HG03108 (cell line): ENCODE results near the gene LSM14A.
"Not testable (repeated sequence)": the region's sequence is repeated elsewhere in the genome, so short reads cannot be mapped to it uniquely, and the experiment has no call there.

ENCODE experiments used
- ATAC-seq: cut with Tn5 transposase; IDR thresholded peaks from one replicate; pipeline ENCODE4 v1.9.1; 2021; ENCODE audit warnings: moderate library complexity; ENCODE audit not compliant: unreplicated experiment

The LSM14A gene

GRCh38 chr19:34171877-34172660 lies at the start of gene LSM14A:
LSM14A (plus strand) TSS chr19:34172504; CDS start chr19:34172643, 139 bp downstream.
- peak; percentile 68 for ATAC-seq

- no peak for ATAC-seq
These were observed 47.5 kb upstream of the LSM14A start for GRCh38 chr19:34124828-34125227.

- no peak for ATAC-seq
These were observed 45.3 kb upstream of the LSM14A start for GRCh38 chr19:34126966-34127365.

GRCh38 chr19:34127684-34128189 lies 44.6 kb upstream of the LSM14A start:
- no peak for ATAC-seq

GRCh38 chr19:34128558-34129250 lies 43.6 kb upstream of the LSM14A start:
- ATAC-seq = no peak

- no peak for ATAC-seq
These were observed 41.2 kb upstream of the LSM14A start for GRCh38 chr19:34131100-34131499.

GRCh38 chr19:34132145-34132544 lies 40.2 kb upstream of the LSM14A start:
- not testable (repeated sequence) for ATAC-seq

GRCh38 chr19:34132706-34133105 lies 39.6 kb upstream of the LSM14A start:
- ATAC-seq = not testable (repeated sequence)

GRCh38 chr19:34134190-34135053 lies 37.9 kb upstream of the LSM14A start:
- ATAC-seq = peak; percentile 96

- ATAC-seq = no peak
These were observed 37.1 kb upstream of the LSM14A start for GRCh38 chr19:34135054-34135800.

- no peak for ATAC-seq
These were observed 36.3 kb upstream of the LSM14A start for GRCh38 chr19:34135821-34136611.

GRCh38 chr19:34141025-34141424 lies 31.3 kb upstream of the LSM14A start:
- ATAC-seq = no peak

GRCh38 chr19:34142440-34142839 lies 29.9 kb upstream of the LSM14A start:
- ATAC-seq = no peak

GRCh38 chr19:34145741-34146202 lies 26.5 kb upstream of the LSM14A start:
- ATAC-seq = no peak

GRCh38 chr19:34148658-34149185 lies 23.6 kb upstream of the LSM14A start:
- no peak for ATAC-seq

GRCh38 chr19:34149873-34150272 lies 22.4 kb upstream of the LSM14A start:
- ATAC-seq = no peak

GRCh38 chr19:34150558-34150957 lies 21.7 kb upstream of the LSM14A start:
- no peak for ATAC-seq

- ATAC-seq = no peak
These were observed 20.9 kb upstream of the LSM14A start for GRCh38 chr19:34151439-34151838.

GRCh38 chr19:34154401-34154800 lies 17.9 kb upstream of the LSM14A start:
- no peak for ATAC-seq
